Endometrium (tissue), 2 donors: ENCODE measurements around the gene RBPMS2.

Experiments
- FAIRE-seq: peaks from 2 replicates; lab custom pipeline; 2012; peaks lifted over from hg19 to GRCh38; lab: Jason Lieb, UNC
- donor health status: control.
- donor health status: control.

The RBPMS2 gene

GRCh38 chr15:64720188-64720587 lies 55.2 kb downstream of the RBPMS2 start:
- no peak for FAIRE-seq

GRCh38 chr15:64717735-64718495 lies 57.5 kb downstream of the RBPMS2 start:
- no peak for FAIRE-seq

DNA sequence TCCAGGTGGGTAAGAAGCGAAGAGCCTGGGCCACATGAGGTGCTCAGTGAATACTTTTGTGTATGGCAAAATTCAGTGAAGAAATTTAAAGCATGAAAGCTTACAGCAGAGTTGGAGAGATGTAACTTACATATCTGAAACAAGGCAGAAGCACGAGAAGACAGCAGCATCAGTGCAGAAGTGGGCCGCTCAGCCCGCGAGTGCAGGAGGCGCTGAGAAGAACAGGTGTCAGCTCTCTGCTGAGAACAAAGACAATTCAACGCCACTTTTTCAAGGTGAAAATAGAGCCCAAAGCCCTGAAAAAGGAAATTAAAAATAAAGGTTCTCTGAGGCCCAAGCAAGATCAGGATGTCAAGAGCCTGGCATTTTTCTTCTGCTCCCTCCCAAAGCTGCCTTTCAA lies 58.3 kb downstream of the RBPMS2 start:
- no peak for FAIRE-seq

DNA sequence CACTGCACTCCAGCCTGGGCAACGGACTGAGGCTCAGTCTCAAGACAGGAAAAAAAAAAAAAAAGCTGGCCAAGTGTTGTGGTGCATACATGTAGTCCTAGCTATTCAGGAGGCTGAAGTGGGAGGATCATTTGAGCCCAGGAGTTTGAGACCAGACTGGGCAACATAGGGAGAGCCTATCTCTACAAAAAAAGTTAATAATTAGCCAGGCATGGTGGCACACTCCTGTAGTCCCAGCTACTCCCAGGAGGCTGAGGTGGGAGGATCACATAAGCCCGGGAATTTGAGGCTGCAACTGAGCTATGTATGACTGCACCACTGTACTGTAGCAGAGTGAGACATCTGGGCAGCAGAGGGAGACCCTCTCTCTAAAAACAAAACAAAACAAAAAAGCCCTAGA lies 58.9 kb downstream of the RBPMS2 start:
- no peak for FAIRE-seq

DNA sequence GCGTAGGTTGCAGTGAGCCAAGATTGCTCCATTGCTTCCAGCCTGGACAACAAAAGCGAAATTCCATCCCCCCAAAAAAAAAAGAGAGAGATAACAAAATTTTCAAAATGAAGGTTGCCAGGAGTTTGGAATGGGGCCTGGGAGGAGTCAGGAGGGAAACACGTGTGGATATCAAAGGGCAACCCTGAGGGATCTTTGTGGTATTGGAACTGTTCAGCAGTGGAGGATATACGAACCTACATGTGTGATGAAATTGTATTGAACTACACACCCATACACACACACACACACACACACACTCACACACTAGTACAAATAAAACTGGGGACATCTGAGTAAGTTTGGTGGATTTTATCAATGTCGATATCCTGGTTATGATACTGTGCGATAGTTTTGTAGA lies 61.8 kb downstream of the RBPMS2 start:
- no peak for FAIRE-seq

GRCh38 chr15:64712353-64712752 lies 63.0 kb downstream of the RBPMS2 start:
- FAIRE-seq = no peak

- FAIRE-seq = no peak
These were observed 64.5 kb downstream of the RBPMS2 start for GRCh38 chr15:64710676-64711428.

DNA sequence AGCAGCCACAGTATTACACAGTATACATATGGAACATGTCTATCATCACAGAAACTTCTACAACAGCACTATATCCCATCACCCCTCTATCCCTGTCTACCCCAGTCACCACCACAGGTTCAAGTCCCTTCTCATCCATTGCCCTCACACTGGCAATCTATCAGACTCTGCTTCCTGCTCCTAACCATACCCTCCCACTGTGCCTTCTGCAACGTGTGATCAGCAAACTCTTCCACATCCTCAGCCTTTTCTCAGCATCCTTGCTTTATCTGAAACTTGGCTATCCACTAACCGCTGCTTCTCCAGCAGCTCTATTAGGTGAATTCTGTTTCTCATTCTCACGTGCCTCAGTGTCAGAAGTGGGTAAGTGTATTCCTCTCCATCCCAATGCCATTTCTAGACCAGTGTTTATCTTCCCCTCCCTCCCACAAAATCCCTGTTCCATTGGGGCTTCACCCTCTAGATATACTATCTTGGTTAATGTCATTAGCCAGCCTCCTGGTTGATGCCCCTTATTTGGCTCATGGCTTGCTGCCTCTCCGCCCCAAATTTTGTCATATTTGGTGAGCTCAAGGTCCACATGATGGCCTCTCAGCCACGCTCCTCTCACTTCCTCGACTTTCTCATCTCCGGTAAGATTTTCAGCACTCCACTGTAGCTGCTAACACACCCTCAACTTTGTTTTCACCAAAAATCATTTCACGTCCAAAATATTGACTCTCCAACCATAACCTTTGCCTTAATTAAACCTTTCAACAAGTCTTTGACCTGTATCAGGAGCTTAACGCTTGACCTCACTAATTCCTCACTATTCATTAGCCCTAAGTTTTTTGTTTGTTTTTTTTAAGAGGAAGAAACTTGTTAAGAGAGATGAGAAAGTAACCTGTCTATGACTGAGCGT lies 69.1 kb downstream of the RBPMS2 start:
- FAIRE-seq = no peak

- FAIRE-seq = no peak
These were observed 70.4 kb downstream of the RBPMS2 start for GRCh38 chr15:64705006-64705405.

DNA sequence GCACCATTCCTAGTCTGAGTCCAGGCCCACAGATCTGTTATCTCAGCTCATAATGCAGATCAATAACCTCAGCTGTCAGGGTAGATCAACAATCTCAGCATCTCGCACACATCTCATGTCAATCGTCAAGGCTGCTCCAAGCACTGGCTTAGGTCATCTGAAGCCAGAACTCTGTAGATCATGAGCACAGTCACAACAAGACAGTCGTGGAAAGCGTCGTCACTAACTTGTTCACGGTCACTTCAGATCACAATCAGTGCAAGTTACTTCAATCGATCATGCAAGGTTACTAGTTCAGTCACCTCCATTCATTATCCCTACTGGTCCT lies 71.8 kb downstream of the RBPMS2 start:
- no peak for FAIRE-seq

DNA sequence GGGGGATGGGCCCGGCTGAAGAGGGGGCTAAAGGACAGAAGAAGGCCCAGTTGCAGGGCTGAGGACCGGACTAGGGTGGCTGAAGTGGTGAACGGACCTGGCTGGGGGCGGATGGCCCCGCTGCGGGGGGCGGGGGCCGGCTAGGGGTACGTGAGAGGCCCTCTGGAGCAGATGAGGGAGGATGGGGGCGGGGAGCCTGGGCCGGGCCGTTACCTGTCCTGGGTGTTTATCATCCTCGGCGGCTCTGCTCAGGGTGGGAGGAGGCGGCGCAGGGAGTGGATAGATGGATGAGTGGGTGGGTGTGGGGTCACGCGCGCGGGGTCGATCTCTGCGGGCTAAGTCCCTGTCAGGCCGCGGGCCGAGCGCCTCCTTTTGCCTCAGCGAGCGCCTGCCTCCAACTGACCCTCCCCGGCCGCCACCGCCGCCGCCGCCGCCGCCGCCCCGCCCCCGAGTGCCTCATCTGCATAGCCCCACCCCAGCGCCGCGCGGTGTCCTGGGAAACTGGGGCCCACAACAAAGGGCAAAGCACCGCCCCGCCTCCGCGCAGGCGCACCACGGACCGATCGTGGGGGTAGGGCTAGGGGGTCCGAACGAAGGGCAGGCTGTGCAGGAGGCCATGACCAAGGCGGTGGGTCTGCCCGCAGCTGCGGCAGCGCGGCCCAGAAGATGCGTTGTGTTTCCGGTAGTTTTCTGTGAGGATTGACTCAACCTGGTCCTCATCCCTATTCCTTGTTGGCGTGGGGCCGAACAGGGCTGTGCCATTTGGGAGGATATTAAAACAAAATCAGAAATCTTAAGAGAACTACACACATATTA lies 72.4 kb downstream of the RBPMS2 start:
- no peak for FAIRE-seq

DNA sequence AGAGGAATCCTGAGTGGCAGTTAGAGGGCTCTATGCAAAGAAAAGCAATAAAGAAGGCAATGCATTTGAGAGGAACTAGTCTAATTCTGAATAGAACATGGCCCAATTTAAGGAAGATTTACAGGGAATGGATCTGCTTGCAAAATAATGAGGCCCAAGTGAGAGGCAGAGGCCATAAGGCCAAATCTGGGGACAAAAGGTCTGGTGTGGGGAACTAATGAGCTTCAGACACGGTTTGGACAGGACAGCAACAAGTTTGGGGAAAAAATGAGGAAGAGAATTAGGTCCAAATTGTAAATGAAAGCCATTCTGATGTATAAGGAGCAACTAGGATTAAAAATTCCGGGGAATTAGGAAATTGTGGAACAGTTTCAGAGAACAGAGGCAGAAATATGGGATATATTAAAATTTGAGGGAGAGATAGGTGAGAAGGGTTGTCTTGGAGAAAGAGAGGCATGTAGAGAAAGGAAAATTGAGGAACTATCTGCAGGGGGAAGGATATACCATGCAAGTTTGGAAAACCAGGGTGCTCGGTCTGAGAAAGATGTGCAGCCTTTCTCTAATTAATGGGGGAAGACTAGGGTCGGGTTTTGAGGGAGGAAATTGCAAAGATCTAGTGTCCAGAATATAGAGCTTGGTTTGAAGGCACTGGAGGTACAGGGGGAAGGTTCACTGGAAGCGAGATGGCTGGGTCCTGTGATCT lies 73.8 kb downstream of the RBPMS2 start:
- FAIRE-seq = no peak

GRCh38 chr15:64701051-64701450 lies 74.3 kb downstream of the RBPMS2 start:
- FAIRE-seq = no peak

DNA sequence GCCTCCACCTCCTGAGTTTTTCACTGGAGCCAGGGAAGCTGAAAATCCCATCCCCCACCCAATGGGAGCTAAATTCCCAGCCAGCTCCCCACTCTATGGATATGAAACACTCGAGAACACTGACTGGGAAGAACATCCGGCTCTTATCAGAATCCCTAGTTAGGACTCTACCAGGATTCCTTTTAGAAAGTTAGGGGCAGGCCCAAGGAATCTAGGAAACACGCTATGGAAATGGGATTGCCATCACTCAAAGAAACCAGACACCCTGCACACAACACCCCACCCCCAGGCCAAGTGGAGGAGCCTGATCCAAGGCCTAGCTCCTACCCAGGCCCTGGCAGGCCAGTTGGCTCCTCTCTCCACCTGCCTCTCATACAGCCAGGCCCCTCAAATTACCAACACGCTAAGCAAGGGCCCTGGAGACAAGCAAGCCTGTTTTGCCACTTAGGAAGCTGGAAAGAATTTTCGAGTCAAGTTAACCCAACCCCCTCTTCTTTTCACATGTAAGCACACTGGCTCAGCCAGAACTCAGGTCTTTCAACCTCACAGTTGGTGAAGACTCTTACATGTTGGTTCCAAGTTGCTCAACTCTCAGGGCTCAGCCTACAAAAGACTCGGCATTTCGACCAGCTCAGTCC lies 75.5 kb downstream of the RBPMS2 start:
- no peak for FAIRE-seq

DNA sequence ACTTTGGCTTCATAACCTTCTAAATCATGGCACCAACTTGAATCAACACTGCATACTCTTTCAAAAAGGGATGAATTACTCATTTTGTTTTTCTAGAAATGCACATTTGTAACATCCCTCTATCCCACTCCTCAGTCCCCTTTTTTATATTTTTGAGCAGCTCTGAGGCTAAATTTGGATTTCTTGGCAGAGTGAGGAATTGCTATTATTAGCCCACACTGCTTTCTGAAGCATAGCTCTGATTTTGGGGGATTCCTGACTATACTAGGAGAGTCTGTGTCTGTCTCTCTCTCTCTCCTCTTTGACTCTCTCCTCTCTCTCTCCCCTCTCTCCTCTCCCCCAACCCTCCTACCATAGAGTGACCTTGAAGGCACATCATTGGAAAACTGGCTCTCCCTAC lies 76.6 kb downstream of the RBPMS2 start:
- no peak for FAIRE-seq

- FAIRE-seq = no peak
These were observed 77.4 kb downstream of the RBPMS2 start for GRCh38 chr15:64697911-64698369.

DNA sequence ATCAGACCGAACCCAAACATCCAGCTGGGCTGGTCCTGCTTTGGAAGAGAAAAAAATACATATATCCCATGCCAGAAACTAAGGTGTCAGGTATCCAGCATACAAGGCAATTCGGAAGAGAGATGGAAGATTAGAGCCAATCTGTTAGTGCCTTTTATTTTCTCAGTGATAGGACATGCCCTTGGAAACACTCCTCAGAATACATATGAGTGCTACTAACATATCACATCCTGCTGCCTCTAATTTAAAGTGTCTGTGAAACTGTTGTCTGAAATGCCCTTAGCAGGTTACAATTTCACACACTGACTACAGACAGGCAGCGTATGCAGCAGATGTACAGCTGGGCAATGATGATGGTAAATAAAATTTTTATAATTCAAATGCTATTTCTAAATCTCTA lies 78.9 kb downstream of the RBPMS2 start:
- no peak for FAIRE-seq

GRCh38 chr15:64695561-64695992 lies 79.8 kb downstream of the RBPMS2 start:
- FAIRE-seq = no peak

DNA sequence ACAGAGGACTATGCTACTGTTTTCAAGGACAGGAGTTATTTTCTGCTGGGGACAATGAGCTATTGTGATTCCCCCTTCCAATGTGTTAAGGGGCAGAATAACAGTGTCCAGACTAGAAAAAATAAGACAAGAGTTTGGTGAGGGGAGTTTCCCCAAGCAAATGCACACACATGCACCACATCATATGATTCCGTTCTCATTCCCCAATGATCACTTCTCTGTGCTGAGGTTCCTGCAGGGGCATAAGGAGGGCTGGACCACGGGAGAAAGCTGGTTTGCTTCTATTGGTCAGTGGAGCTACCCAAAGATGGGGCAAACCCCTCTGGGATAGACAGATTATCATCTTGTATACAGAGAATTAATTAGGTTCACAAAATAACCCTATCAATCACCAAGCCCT lies 80.6 kb downstream of the RBPMS2 start:
- FAIRE-seq = no peak

DNA sequence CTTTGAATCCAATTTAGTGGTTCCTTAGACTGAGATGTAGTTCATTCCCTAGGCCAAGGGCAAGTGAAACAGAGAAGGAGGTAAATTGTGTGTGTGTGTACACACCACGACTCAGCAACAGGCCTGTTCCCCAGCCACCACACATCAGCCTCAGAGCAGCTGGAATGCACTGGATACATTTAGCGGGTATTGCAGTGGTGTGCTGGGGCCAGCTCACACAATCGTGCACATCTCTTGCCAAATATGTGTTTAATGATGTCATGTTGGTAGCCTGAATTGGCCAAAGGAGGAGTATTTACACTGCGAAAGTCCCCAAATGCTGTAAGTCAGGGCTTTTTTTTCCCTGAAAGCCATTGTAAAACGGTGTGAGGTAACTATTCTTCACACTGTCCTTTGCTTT lies 82.3 kb downstream of the RBPMS2 start:
- FAIRE-seq = no peak
